Aorta (tissue), 5 donors: Measurements from ENCODE around the gene WNT11. TPM values are rescaled to one million over a fixed set of nuclear protein-coding genes. Genes with fewer than 3 reads are reported as not detected.

Experiments used
- ATAC-seq: fragments of 200-7000 bp; cut with Tn5 transposase; one replicate; pipeline ENCODE4 v1.9.1; 2022; ENCODE audit warnings: moderate library complexity; ENCODE audit not compliant: low FRiP score
- DNase-seq, 2 donors: peaks; one replicate each; pipeline ENCODE4 v3.0.0-alpha.2; 2020
- H3K27ac ChIP-seq, 2 donors: one replicate each; pipeline ENCODE4 v1.5.1; 2013; ENCODE audit warnings: low read length in 2 of 2, mild to moderate bottlenecking in 2 of 2, moderate library complexity in 2 of 2, control low read depth in 1 of 2, inconsistent platforms in 1 of 2, low read depth in 1 of 2
- H3K27me3 ChIP-seq, 2 donors: one replicate each; pipeline ENCODE4 v1.6.1; 2013; ENCODE audit warnings: control low read depth in 1 of 2, low read length in 1 of 2, mild to moderate bottlenecking in 1 of 2, moderate library complexity in 1 of 2; ENCODE audit not compliant: insufficient read depth in 2 of 2, control insufficient read depth in 1 of 2
- H3K36me3 ChIP-seq, 2 donors: one replicate each; pipeline ENCODE4 v1.6.1; 2013; ENCODE audit warnings: control low read depth in 1 of 2, low read length in 1 of 2, mild to moderate bottlenecking in 1 of 2; ENCODE audit not compliant: insufficient read depth in 2 of 2, control insufficient read depth in 1 of 2
- H3K4me1 ChIP-seq, 2 donors: one replicate each; pipeline ENCODE4 v1.6.1; 2013; ENCODE audit warnings: low read length in 2 of 2, control low read depth in 1 of 2, mild to moderate bottlenecking in 1 of 2, moderate library complexity in 1 of 2; ENCODE audit not compliant: insufficient read depth in 2 of 2, control insufficient read depth in 1 of 2
- H3K4me3 ChIP-seq, 2 donors: one replicate each; pipeline ENCODE4 v1.5.1; 2013; ENCODE audit warnings: low read length in 2 of 2, control low read depth in 1 of 2, mild to moderate bottlenecking in 1 of 2
- H3K9me3 ChIP-seq: one replicate; pipeline ENCODE4 v1.6.1; 2013; ENCODE audit warnings: mild to moderate bottlenecking, low read length; ENCODE audit not compliant: control insufficient read depth
- WGBS, 2 donors: extraction: QIAGEN DNeasy Blood & Tissue Kit; methylation state at CpG; one replicate each; pipeline ENCODE4 v1.1.7; 2013; 5-methylcytosine and 5-hydroxymethylcytosine counted together
- intact Hi-C, 2 donors: fragments of 100-400 bp; cut with DNase I; formaldehyde crosslinking; loops; one replicate each; pipeline versions ENCODE4 v1.14.2 to v1.15.0; 2022
- polyA plus RNA-seq, 2 donors: library from polyadenylated mRNA; stranded (reverse); fragments of 200-250 nt; gene quantifications; one replicate each; pipeline ENCODE4 v1.2.3, GENCODE V29; 2013
- total RNA-seq, 2 donors: library from RNA; stranded (reverse); fragmentation: NEBNext Ultra II Directional; extraction: Animal tissue kit (Norgen Biotek cat#: 25700); gene quantifications; one replicate each; pipeline ENCODE4 v1.2.1, GENCODE V29; 2021
- donor health status: healthy with polysubstance abuse.
- donor health status: Bipolar disorder and iron deficiency.
- donor health status: DM: no; HTN: no; CAD: no.
- donor health status: DM: no; HTN: no; CAD: no.
- donor health status: DM: yes; HTN: yes; CAD: no.

WNT11 gene
- total and polyA plus RNA-seq, 4 donors, result 0.25 to 30.0 (median 4.1) TPM

DNA sequence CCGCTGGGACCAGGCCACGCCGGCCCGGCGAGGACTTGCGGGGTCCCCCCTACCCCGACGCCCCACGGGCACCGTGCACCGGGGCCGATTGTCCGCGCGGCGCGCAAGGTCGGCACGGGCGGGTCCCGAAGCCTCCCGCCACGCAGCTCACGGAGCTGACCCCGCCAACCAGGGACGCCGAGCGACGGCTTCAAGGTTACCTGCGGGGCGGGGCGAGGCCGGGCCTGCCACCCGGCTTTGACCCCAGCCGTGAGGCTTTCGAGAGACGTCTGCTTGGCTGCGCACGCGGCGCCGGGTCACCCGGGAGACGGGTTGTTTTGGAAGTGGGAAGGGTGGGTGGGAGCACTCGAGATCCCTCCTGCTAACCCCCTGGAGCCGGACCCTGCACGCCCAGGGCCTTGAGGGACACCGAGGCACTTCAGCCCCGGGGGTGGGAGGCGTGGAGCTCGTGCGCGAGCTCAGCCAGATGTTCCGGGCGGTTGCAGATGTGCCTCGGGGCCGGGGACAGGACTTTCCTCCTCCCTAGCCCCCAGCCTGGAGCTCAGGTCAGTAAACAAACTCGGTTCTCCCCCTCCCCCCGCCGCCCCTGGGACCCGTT is 3.2 kb upstream of the WNT11 start:
- Histone ChIP-seq H3K9me3 (no peaks in the 10 kb centered on the region), H3K4me3 (peak overlapping the region; percentile 27 to 71), H3K36me3 (no peaks in the 10 kb centered on the region), H3K27me3 (no peaks in the 10 kb centered on the region), H3K27ac (no peak overlapping the region), H3K4me1 (no peaks in the 10 kb centered on the region)
- ATAC-seq (no peak), DNase-seq (no peak)
- 1% methylated on average over 51 to 61 of the region's 61 CpGs for WGBS, 2 donors
- intact Hi-C loops, result loop anchor here (2.0 to 5.0 kb wide), 4 partner anchors 25 to 303 kb away; partner anchors contain the start of gene EMSY (in 2 of the 2)

DNA sequence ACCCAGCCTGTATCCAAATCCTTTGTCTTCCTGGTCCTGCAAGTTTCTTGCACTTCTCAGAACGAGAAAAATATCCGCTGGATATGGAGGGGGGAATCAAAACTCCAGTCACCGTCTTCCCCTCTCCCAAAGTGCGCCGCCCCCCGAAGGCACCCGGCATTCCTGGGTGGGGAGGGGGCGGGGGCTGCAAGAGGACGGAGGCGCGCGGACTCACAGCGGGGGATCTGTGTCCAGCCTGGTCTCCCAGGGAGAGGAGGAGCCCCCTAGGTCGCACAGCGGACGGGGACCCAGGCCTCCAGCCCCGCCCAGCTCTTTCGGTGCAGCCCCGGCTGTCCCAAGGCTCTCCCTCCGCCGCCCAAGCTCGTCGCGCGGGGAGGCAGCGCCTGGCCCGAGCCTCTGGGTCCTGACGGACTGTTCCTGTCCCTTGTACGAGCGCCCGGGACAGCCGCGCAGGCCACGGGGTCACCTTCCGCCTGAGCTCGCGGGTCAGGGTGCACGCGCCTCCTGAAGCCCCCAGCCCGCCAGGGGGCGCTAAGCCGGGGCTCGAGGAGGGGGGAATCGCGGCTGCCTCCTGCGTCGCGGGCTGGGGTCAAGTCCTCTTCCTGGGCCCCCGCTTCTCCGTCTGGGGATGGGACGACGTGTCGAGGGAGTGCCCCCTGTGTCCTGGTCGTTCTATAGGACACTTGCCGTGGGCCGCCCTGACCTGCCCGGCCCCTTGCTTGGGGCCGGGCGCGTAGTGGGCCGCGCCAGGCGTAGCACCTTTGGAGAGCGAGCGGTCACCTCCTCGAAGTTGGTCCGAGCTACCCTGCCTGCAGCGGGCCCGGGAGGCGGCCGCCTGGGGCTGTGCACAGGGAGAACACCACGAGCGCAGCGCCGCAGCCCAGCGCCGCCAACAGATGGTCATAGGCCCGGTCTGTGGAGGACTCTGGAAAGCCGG is 2.4 kb upstream of the WNT11 start:
- DNase-seq, result peak; percentile 89 to 93
- WGBS, 2 donors, result 1% methylated on average over 75 to 79 of the region's 79 CpGs
- Histone ChIP-seq H3K27ac (no peak overlapping the region), H3K27me3 (no peaks in the 10 kb centered on the region), H3K4me1 (no peaks in the 10 kb centered on the region), H3K36me3 (no peaks in the 10 kb centered on the region), H3K9me3 (no peaks in the 10 kb centered on the region), H3K4me3 (peak overlapping the region; percentile 27 to 71)
- peak; percentile 78 for ATAC-seq
- intact Hi-C loops, result loop anchor here (2.0 to 5.0 kb wide), 4 partner anchors 26 to 304 kb away; partner anchors contain the start of gene EMSY (in 2 of the 2)

GRCh38 chr11:76207642-76208401 is 1.5 kb upstream of the WNT11 start:
- no peaks in the 10 kb centered on the region for H3K36me3 ChIP-seq
- intact Hi-C loops, result loop anchor here (2.0 to 5.0 kb wide), 6 partner anchors 27 to 304 kb away; partner anchors contain the start of gene EMSY (in 2 of the 2)
- 0 to 1% methylated on average over 54 to 55 of the region's 55 CpGs for WGBS, 2 donors
- no peaks in the 10 kb centered on the region for H3K27me3 ChIP-seq
- no peaks in the 10 kb centered on the region for H3K4me1 ChIP-seq
- no peak overlapping the region for H3K27ac ChIP-seq
- peak; percentile 87 to 94 for DNase-seq
- ATAC-seq, result peak; percentile 88
- peak overlapping the region; percentile 15 to 27 for H3K4me3 ChIP-seq
- H3K9me3 ChIP-seq, result no peaks in the 10 kb centered on the region

- DNase-seq, result no peak
- no peaks in the 10 kb centered on the region for H3K4me1 ChIP-seq
- no peak overlapping the region for H3K27ac ChIP-seq
- 39 to 40% methylated on average over 16 to 18 of the region's 18 CpGs for WGBS, 2 donors
- H3K27me3 ChIP-seq, result no peaks in the 10 kb centered on the region
- no peak for ATAC-seq
- H3K9me3 ChIP-seq, result no peaks in the 10 kb centered on the region
- H3K4me3 ChIP-seq, result no peak overlapping the region
- intact Hi-C loops, result loop anchor here (2.0 to 5.0 kb wide), 5 partner anchors 111 to 306 kb away; partner anchors contain the start of gene EMSY (in 2 of the 2)
- H3K36me3 ChIP-seq, result no peaks in the 10 kb centered on the region
Measured at GRCh38 chr11:76206077-76206326, 300 bp downstream of the WNT11 start.

DNA sequence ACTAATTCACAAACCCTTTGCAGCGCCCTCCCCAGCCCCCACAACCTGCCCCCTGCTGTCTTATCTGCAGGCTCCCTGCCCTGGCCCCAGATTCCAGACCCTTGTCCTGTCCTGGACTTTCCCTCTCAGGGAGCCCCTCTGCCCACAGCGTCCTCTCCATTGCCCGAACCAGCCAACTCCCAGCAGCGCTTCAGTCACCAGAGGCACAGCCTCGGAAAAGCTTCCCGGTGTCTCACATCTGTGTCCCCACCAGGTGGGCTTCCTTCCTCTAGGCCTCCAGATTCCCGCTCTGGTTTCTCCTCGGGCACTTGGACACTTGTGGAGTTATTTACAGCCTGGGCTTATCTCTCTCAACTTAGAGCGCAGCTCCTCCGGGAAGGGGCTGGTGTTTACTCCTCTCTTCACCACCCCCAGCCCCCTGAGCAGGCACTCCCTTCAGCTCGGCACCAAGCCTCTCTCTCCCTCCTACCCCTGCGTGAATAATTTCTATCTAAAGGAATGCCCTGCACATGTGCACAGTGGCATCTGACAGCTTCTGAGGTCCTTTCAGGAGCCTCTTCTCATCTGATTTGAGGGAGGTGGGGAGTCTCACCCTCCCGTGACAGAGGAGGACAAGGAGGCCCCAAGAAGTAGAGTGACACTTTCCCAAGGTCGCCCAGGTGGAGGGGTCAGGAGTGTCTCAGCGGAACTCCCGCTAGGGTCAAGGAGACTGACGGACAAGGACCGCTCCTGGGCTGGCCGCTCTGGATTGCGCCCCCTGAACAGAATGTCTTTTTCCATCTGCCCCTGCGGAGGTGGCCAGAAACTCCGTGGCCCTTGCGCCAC is 838 bp downstream of the WNT11 start:
- Histone ChIP-seq H3K27ac (no peak overlapping the region), H3K4me1 (no peaks in the 10 kb centered on the region), H3K27me3 (no peaks in the 10 kb centered on the region), H3K36me3 (no peaks in the 10 kb centered on the region), H3K9me3 (no peaks in the 10 kb centered on the region), H3K4me3 (no peak overlapping the region)
- DNase-seq (no peak), ATAC-seq (no peak)
- 83 to 84% methylated on average over 23 of the region's 23 CpGs for WGBS, 2 donors
- intact Hi-C loops, result loop anchor here (2.0 to 5.0 kb wide), 5 partner anchors 112 to 307 kb away; partner anchors contain the start of gene EMSY (in 2 of the 2)

DNA sequence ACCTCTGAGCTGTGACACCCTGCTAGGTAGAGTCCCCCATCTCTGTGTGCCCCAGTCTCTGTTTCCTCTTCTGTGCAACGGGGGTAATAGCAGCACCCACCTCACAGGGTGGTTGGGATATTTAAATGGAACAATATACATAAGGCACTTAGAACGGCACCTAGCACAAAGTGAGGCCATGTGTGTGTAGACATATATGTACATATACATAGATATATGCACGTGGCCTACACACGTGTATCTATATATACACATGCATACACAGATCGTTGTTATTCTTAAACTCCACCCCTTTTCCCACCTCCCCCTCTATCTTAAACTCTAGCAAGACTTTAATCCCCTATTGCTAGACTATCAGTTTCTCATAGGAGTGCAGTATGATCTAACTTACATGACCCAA is 2.4 kb downstream of the WNT11 start:
- Histone ChIP-seq H3K36me3 (no peaks in the 10 kb centered on the region), H3K4me1 (no peaks in the 10 kb centered on the region), H3K27me3 (no peaks in the 10 kb centered on the region), H3K27ac (no peak overlapping the region), H3K9me3 (no peaks in the 10 kb centered on the region), H3K4me3 (no peak overlapping the region)
- ATAC-seq (no peak), DNase-seq (no peak)
- WGBS, 2 donors, result 89 to 94% methylated on average over 5 of the region's 5 CpGs
- intact Hi-C loops, result no loop called here

DNA sequence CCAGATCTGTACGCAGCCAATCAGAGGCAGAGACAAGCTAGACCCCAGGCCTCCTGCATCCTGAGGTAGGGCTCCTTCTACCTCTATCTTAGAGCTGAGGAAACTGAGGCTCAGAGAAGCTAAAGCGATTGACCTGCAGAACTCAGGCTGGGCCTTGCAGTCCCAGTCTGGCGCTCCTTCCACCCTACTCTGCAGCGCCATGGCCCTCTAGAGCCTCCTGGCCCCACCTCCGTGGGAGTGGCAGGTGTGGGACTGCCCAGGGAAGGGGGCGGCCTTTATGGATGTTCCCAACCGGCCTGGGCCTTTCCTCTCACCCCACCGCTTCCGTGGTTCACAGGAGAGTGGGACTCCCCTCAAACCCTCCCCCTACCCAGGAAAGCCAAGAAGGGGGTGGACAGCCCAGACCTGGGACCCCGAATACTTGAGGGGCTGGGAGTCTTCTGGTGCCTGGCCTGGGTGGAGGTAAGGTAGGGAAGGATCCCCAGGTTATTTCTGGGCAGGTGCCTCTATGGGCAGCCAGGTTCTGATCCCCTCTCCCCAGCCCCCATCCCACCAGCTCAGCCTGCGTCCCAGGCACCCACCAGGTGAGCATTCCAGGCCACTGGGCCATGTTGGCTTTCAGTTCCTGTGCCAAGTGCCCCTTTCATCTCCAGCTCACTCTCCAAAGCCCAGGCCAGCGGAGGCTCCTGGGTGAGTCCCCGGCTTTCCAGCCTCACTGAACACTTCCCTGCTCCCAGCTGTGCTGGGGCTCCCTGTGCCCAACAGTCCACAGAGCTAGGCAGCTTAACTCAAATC is 3.0 kb downstream of the WNT11 start:
- Histone ChIP-seq H3K27ac (no peak overlapping the region), H3K4me1 (no peaks in the 10 kb centered on the region), H3K27me3 (no peaks in the 10 kb centered on the region), H3K4me3 (no peak overlapping the region), H3K36me3 (no peaks in the 10 kb centered on the region), H3K9me3 (no peaks in the 10 kb centered on the region)
- ATAC-seq (no peak), DNase-seq (no peak)
- WGBS, 2 donors, result 91 to 92% methylated on average over 11 to 13 of the region's 13 CpGs
- intact Hi-C loops, result no loop called here
